GM21529 (cell line): ENCODE data around the gene RBKS.

ENCODE experiments used
- ATAC-seq: cut with Tn5 transposase; IDR thresholded peaks from one replicate; pipeline ENCODE4 v1.9.1; 2021; ENCODE audit not compliant: unreplicated experiment

The RBKS gene

DNA sequence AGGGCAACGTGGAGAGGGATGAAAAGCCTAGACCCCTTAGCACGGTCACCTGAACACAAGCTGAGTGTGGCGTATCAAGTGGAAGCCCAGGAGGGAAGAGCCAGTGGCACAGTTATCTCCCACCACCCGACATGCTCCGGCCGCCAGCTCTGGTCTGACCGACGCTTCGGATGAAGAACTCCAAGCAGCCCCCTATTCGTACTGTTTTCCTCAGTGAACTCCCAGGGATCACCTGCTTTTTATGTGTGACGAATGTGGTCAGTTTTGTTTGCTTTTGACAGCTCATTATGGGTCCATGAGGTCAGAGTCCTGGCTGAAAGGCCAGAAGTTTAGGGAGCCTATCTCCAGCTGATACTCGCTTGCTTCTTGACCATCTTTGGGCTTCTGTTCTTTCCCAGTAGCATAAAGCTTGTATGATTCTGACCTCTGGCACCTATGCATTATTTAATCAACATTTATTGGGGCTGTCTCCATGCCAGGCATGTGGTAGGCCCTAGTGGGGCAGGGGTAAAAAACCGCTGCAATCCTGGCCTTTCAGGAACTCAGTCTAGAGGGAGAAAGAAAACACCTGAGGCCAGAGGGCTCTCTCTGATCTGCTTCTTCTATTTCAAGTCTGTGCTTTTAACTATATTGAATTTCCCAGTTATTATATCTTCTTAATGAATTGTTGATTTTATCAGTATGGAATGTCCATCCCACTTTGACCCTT is 151.7 kb downstream of the RBKS start:
- no peak for ATAC-seq

DNA sequence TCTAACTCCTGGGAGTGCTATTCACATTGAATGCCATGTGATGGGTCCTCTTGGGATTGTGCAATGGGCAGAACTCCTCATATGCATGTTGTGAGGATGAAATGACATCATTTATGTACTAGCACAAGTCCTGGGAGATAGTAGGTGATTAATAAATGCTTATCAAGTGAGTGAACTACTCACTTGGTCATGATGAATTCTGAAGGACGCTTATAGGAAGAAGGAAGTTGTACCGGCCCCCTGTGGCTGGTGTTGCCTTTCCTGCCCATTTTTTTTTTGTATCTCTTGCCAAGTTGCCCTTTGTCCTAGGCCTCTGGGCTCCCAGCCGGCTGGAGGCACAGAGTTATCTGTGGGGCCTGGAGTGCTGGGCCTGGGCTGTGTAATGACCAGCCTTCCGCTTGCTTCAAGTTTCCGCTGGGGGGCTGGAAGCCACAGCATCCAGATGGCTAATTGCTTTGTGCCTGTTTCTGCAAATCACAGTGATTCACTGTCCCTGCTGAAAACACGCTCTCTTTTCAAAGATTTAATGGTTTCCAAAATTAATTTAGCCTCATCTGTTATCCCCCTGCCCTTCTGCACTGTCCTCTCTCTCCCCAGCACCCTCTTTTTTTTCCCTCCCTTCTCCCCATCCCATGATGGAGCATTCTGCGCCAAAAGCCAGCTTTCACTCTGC is 152.4 kb downstream of the RBKS start:
- ATAC-seq: no peak

DNA sequence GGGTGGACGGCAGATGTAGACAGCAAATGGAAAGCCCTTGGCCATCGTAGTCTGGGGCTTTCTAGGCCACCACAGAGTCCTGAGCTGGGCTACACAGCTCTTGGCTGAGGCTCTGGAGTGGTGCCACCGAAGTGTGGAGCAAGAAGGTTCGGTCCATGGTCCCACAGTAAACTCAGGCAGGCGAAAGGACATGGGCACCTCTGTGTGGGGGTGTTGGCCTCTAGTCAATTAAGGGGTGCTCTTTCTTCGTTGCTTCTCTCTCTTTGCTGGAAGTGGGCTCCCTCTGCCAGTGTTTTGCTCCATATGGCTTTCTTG is 153.3 kb downstream of the RBKS start:
- ATAC-seq: no peak

DNA sequence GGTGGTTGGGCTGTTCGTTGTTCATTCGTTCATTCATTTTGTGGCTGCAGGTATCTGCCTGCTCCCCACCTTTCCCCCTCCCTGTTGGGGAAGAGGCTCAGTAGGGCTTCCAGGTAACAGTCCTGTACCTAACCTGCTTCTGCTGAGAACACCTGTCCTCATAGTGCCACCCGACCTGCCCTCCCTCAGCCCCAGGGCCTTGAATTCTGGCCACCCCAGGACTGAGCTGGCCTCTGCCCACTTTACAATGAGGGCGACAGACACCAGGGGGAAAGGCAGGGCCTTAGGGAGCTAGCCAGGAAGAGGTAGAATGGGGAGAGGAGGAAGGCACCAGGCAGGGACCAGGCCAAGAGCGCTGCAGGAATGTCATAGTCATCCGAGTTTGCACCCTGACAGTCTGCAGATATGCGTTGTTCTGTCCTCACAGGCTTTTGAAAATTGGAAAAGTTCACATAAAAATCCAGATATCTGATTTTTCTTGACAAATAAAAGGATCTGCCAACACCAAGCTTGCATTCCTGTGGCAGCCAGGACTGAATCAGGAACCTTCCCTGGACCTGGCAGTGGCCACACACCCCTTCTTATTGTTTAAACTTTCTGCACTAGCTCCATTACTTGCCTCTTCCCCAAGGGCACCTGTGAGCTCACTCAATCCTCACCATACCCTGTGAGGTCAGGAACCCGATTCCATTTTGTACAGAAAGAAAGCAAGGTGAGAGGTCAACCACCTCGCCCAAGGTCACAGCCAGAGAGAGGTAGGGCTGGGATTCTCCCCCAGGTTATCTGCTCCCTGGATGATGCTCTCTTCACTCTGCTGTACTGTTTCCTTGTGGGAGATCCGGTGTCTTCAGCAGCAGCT is 153.9 kb downstream of the RBKS start:
- ATAC-seq: no peak

DNA sequence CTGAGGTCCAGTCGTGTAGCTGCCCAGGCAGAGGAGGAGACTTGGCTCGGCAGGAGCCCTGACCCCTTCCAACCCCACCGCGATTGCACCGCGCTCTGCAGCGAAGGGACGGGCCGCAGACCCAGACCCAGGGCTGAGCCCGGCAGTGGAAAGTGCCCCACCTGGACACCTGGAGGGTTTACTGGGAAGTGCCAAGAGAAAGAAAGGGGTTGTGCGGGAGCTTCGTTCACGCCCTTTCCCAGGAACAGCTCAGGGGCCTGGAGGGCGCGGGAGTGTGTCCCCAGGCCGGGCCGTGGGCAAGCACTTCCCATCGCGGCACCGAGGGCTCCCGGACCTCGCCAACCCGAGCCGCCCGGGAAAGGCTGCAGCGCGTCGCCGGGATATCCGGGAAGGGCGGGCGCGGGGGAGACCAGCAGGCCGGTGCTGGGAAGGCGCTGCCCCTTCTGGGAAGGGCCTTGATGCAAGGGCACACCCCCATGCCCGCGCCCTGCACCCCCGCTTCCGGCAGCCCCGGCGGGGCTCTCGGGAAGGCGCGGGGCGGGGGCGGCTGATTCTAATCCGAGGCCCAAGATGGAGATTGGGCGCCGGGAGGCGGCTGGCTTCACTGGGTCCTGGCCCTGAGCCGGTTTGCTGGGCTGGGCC is 154.8 kb downstream of the RBKS start:
- no peak for ATAC-seq

DNA sequence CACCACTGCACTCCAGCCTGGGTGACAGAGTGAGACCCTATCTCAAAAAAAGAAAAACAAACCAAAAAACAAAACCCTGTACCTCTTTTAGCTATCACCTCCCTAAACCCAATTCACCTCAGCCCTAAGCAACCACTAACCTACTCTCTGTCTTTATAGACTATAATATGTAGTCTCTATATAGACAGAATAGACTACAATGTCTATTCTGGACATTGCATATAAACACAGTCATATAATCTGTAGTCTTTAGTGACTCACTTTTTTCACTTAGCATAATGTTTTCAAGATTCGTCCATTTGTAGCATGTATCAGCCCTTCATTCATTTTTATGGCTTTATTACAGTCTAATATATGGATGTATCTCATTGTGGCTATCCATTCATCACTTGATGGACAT is 155.9 kb downstream of the RBKS start:
- ATAC-seq: no peak
